Body of pancreas (tissue), 4 donors: ENCODE measurements around the gene GABRB2.

Source experiments
- POLR2A ChIP-seq, 3 donors: fragments of 450-650 bp; IDR thresholded peaks; one replicate each; pipeline ENCODE4 v1.6.1; 2016; ENCODE audit warnings: antibody characterized with exemption in 3 of 3, mild to moderate bottlenecking in 2 of 3
- TF ChIP-seq, protein P1 (sequence below), 7 experiments: fragments of 450-650 bp in 4 of 7; fragments of 200-600 bp in 3 of 7; sonication (generic) in 3 of 7; IDR thresholded peaks; one replicate each; pipeline ENCODE4 v1.5.1; 2016 to 2019; ENCODE audit warnings: antibody characterized with exemption in 7 of 7

DNA sequence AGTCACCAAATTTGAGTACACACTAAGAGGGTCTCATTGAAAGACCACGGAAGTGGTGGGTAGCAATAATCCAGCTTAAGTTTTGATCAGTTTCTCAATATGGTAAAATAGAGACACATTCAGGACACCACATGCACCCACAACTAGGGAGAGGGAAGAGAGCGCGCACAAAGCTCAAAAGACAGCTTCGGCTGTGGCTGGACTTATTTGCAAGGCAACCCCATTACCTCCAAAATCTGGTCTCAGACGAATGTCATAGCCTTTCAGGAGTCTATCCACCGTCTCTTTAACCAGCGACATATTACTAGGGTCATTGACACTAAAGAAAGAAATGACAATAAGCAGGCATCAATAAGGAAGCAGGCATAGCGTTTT is 443 bp downstream of the GABRB2 start:
- TF ChIP-seq, protein P1, sequence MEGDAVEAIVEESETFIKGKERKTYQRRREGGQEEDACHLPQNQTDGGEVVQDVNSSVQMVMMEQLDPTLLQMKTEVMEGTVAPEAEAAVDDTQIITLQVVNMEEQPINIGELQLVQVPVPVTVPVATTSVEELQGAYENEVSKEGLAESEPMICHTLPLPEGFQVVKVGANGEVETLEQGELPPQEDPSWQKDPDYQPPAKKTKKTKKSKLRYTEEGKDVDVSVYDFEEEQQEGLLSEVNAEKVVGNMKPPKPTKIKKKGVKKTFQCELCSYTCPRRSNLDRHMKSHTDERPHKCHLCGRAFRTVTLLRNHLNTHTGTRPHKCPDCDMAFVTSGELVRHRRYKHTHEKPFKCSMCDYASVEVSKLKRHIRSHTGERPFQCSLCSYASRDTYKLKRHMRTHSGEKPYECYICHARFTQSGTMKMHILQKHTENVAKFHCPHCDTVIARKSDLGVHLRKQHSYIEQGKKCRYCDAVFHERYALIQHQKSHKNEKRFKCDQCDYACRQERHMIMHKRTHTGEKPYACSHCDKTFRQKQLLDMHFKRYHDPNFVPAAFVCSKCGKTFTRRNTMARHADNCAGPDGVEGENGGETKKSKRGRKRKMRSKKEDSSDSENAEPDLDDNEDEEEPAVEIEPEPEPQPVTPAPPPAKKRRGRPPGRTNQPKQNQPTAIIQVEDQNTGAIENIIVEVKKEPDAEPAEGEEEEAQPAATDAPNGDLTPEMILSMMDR (IDR thresholded peaks at IDR 0.05), result no peak
- no peak for TF ChIP-seq POLR2A (IDR thresholded peaks at IDR 0.05)
